Daoy (cell line): Measurements from ENCODE around the gene CAGE1. TPM values are rescaled to one million over a fixed set of nuclear protein-coding genes. Genes with fewer than 3 reads are reported as not detected.

Experiments
- DNase-seq: peaks from one replicate; pipeline ENCODE4 v3.0.0-alpha.2; 2015; ENCODE audit warnings: low read depth
- total RNA-seq: library from RNA; depleted of rRNA; stranded (reverse); fragments of >200 nt; shearing (Covaris generic); gene quantifications from 2 replicates; pipeline ENCODE4 v1.2.3, GENCODE V29; 2014; rRNA removed

The CAGE1 gene
- total RNA-seq, result 0.11 and 0.36 TPM in 2 replicates

GRCh38 chr6:7389451-7390225 lies at the start of gene CAGE1, which contains the start of gene RIOK1:
CAGE1 (minus strand) TSS chr6:7389742; CDS start chr6:7387173, 2,569 bp downstream.
RIOK1 (plus strand) TSS chr6:7389808; CDS start chr6:7390003, 195 bp downstream.
- DNase-seq, result peak; percentile 99

GRCh38 chr6:7439228-7439627 lies 49.7 kb upstream of the CAGE1 start:
- DNase-seq, result no peak

DNA sequence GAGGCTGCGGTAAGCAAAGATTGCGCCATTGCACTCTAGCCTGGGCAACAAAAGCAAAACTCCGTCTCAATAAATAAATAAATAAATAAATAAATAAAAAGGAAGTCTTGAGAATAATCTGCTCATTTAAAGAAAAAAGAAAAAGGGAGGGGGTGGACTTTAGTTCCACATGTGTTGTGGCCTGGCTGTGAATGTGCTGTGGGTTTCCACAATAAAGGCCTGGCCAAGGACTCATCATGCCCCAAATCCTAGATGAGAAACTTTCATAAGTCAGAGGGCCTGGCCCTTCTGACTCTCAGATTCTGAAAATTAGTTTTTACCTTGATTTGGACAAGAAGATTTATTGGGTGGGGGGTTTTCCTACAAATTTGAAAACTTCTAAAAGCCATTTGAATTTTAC lies 48.5 kb upstream of the CAGE1 start:
- DNase-seq, result no peak

GRCh38 chr6:7434672-7435071 lies 45.1 kb upstream of the CAGE1 start:
- no peak for DNase-seq

- no peak for DNase-seq
These were observed 43.6 kb upstream of the CAGE1 start for GRCh38 chr6:7433121-7433617.

- DNase-seq, result no peak
These were observed 43.0 kb upstream of the CAGE1 start for GRCh38 chr6:7432391-7433120.

GRCh38 chr6:7431674-7432390 lies 42.3 kb upstream of the CAGE1 start:
- no peak for DNase-seq

GRCh38 chr6:7431313-7431673 lies 41.8 kb upstream of the CAGE1 start:
- no peak for DNase-seq

GRCh38 chr6:7426447-7427169 lies 37.1 kb upstream of the CAGE1 start:
- no peak for DNase-seq

DNA sequence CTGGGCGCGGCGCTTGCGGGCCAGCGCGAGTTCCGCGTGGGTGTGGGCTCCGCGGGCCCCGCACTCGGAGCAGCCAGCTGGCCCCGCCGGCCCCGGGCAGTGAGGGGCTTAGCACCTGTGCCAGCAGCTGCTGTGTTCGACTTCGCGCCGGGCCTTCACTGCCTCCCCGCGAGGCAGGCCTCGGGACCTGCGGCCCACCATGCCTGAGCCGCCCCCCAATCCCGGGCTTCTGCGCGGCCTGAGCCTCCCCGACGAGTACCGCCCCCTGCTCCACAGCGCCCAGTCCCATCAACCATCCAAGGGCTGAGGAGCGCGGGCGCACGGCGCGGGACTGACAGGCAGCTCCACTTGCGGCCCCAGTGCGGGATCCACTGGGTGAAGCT lies 36.3 kb upstream of the CAGE1 start:
- DNase-seq, result no peak

GRCh38 chr6:7424967-7425807 lies 35.6 kb upstream of the CAGE1 start:
- peak; percentile 40 for DNase-seq

- DNase-seq, result no peak
These were observed 34.5 kb upstream of the CAGE1 start for GRCh38 chr6:7424058-7424457.

- no peak for DNase-seq
These were observed 31.5 kb upstream of the CAGE1 start for GRCh38 chr6:7421066-7421465.

GRCh38 chr6:7419065-7419464 lies 29.5 kb upstream of the CAGE1 start:
- no peak for DNase-seq

DNA sequence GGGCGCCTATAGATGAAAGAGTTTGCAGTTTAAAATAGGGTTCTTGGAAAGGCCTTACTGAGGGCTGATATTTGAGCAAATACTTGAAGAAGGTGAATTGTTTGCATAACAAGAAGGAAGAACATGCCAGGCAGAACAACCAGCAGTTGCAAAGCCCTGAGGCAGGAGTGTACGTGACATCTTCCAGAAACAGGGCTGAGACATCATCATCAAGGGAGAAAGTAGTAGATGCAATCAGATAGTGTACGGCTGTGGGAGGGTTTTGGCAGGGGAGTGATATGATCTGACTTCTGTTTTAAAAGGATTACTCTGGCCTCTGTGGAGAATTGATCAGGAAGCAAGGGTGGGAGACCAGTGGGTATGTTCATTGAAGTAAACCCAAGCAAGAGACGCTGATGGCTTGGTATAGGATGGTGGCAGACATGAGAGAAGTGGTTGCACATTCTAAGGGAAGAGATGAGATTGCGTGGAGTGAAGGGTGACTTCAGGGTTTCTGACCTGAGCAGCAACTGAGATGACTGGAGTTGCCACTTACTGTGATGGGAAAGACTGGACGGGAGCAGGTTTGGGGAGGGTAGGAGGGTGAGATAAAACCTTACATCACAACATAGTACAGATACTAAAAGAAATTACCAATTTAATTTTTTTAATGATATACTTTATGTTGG lies 28.8 kb upstream of the CAGE1 start:
- no peak for DNase-seq

DNA sequence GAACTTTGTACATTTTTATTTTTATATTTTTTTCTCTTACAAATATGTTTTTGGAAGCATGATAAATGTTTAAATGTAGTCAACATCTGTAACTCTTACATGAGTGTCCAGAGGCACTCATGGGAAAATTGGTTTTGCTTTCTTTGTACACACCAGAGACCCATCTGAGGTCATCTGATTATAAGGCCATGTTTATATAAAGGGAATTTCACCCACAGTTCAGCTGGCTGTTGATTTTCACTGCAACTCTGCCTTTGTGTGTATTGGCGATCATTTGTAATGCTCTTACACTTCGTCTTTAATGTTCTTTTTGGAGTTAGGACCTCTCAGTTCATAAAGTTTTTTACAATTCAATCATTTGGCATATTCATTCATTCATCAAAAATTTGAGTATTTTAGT lies 28.1 kb upstream of the CAGE1 start:
- no peak for DNase-seq

- DNase-seq, result no peak
These were observed 25.3 kb upstream of the CAGE1 start for GRCh38 chr6:7414811-7415210.

DNA sequence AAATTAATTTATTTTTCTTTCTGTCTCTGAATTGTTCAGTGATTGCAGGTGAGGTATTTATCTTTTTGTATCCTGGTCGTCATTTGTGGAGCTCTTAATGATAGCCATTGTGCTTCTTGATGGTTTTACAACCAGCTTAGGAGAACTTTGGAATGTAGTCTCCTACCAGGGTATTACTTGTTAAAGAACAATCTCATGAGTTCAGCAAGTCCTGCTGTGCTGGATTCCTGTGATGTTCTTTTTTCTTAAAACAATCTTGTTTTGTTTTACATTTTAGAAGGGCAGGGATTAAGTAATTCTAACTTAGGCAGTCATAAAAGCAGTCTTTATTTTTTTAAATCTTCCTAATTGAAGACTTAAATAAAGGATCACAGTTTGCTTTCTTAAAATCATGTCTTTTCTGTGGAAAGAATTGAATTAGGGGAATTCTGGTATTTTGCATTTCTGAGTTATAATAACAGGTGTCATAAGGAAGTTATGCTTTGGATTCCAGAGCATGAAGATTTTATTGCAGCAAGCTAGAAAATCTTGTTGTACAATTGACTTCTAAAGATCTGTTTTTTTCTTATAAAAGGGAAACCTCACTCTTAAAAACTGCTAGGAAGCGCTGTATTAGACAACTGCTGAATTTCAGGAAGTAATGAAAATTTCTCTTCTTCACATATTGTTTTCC lies 23.7 kb upstream of the CAGE1 start:
- DNase-seq, result no peak

- no peak for DNase-seq
These were observed 21.8 kb upstream of the CAGE1 start for GRCh38 chr6:7411328-7411727.

DNA sequence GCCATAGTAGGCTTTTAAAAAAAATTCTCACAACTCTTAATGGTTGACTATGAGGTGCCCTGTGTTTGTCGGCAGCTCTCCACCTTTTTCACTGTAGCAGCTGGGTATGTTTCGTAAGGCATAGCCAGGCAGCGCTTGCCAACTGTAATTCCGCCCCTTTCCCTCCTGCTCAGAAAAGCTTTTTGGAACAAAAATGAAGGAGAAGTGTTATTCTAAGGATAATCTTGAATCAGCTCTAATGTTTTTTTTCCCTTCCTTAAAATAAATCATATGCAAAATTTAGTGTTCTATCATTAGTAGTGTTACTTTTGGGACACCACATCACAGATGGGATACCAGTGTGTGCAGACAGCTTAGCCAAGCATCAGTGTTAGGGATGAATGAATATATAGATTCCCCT lies 21.3 kb upstream of the CAGE1 start:
- no peak for DNase-seq
